SK-N-MC (cell line): Measurements from ENCODE around the gene HSPB9.

Experiments
- EZH2 ChIP-seq: fragments of 200-600 bp; sonication (generic); IDR thresholded peaks from one replicate; pipeline ENCODE4 v1.6.1; 2017; ENCODE audit warnings: antibody characterized with exemption
- FOXP2 ChIP-seq: optimal IDR thresholded peaks from 2 replicates; pipeline ENCODE3; 2011; ENCODE audit warnings: mild to moderate bottlenecking, moderate library complexity; ENCODE audit not compliant: insufficient read depth; ENCODE audit errors: extremely low read length, control extremely low read depth
- POLR2AphosphoS5 ChIP-seq: IDR thresholded peaks from 2 replicates; pipeline ENCODE4 v1.6.1; 2012; ENCODE audit warnings: mild to moderate bottlenecking, low read depth, low read length, borderline replicate concordance

- no peak for TF ChIP-seq POLR2AphosphoS5
- TF ChIP-seq EZH2, result no peak
- TF ChIP-seq FOXP2, result no peak
Measured at GRCh38 chr17:42114118-42114517, 8.5 kb upstream of the HSPB9 start.
